Measurements from ENCODE around the gene ZCCHC3.
A peak's percentile ranks its signal among the peaks of the same experiment; 100 is the strongest.

The ZCCHC3 gene

GRCh38 chr20:301886-302848 lies 4.8 kb downstream of the ZCCHC3 start:
- Histone ChIP-seq H3K27me3 (ENCODE audit: low read depth, low read length) (no peaks in the 10 kb centered on the region), H3K9me3 (ENCODE audit: control insufficient read depth in 1 of 2, low read length in 2 of 2) (no peaks in the 10 kb centered on the region), H3K27ac (ENCODE audit: low read length) (no peak overlapping the region), H3K4me3 (ENCODE audit: low read depth in 1 of 2, low read length in 2 of 2) (no peak overlapping the region), H3K4me1 (ENCODE audit: control insufficient read depth in 1 of 2, insufficient read depth in 2 of 2, low read length in 2 of 2) (peaks cover 24 to 35% of the 10 kb centered on the region in 2 donors), H3K36me3 (ENCODE audit: control insufficient read depth in 1 of 2, insufficient read depth in 2 of 2, low read length in 2 of 2) (no peaks in the 10 kb centered on the region)

GRCh38 chr20:305745-306144 lies 8.4 kb downstream of the ZCCHC3 start:
- no peaks in the 10 kb centered on the region for H3K9me3 ChIP-seq (ENCODE audit: control insufficient read depth in 1 of 2, low read length in 2 of 2)
- H3K36me3 ChIP-seq (ENCODE audit: control insufficient read depth in 1 of 2, insufficient read depth in 2 of 2, low read length in 2 of 2), result peaks cover 0 to 4% of the 10 kb centered on the region in 2 donors
- H3K4me1 ChIP-seq (ENCODE audit: control insufficient read depth in 1 of 2, insufficient read depth in 2 of 2, low read length in 2 of 2), result peaks cover 7 to 24% of the 10 kb centered on the region in 2 donors
- H3K27me3 ChIP-seq (ENCODE audit: low read depth, low read length), result no peaks in the 10 kb centered on the region
- H3K4me3 ChIP-seq (ENCODE audit: low read depth in 1 of 2, low read length in 2 of 2), result no peak overlapping the region
- no peak overlapping the region for H3K27ac ChIP-seq (ENCODE audit: low read length)

GRCh38 chr20:308427-309038 lies 11.2 kb downstream of the ZCCHC3 start:
- Histone ChIP-seq H3K27ac (ENCODE audit: low read length) (no peak overlapping the region), H3K9me3 (ENCODE audit: control insufficient read depth in 1 of 2, low read length in 2 of 2) (no peaks in the 10 kb centered on the region), H3K27me3 (ENCODE audit: low read depth, low read length) (no peaks in the 10 kb centered on the region), H3K36me3 (ENCODE audit: control insufficient read depth in 1 of 2, insufficient read depth in 2 of 2, low read length in 2 of 2) (peaks cover 0 to 4% of the 10 kb centered on the region in 2 donors), H3K4me1 (ENCODE audit: control insufficient read depth in 1 of 2, insufficient read depth in 2 of 2, low read length in 2 of 2) (peaks cover 0 to 11% of the 10 kb centered on the region in 2 donors), H3K4me3 (ENCODE audit: low read depth in 1 of 2, low read length in 2 of 2) (no peak overlapping the region)

GRCh38 chr20:309306-309840 lies 12.0 kb downstream of the ZCCHC3 start:
- H3K4me1 ChIP-seq (ENCODE audit: control insufficient read depth in 1 of 2, insufficient read depth in 2 of 2, low read length in 2 of 2), result peaks cover 0 to 11% of the 10 kb centered on the region in 2 donors
- no peaks in the 10 kb centered on the region for H3K9me3 ChIP-seq (ENCODE audit: control insufficient read depth in 1 of 2, low read length in 2 of 2)
- peak overlapping the region; percentile 54 to 73 for H3K4me3 ChIP-seq (ENCODE audit: low read depth in 1 of 2, low read length in 2 of 2)
- peak overlapping the region; percentile 76 for H3K27ac ChIP-seq (ENCODE audit: low read length)
- H3K36me3 ChIP-seq (ENCODE audit: control insufficient read depth in 1 of 2, insufficient read depth in 2 of 2, low read length in 2 of 2), result peaks cover 0 to 4% of the 10 kb centered on the region in 2 donors
- no peaks in the 10 kb centered on the region for H3K27me3 ChIP-seq (ENCODE audit: low read depth, low read length)

- Histone ChIP-seq H3K4me3 (ENCODE audit: low read depth in 1 of 2, low read length in 2 of 2) (peak overlapping the region; percentile 54 to 73), H3K4me1 (ENCODE audit: control insufficient read depth in 1 of 2, insufficient read depth in 2 of 2, low read length in 2 of 2) (peaks cover 0 to 11% of the 10 kb centered on the region in 2 donors), H3K27ac (ENCODE audit: low read length) (peak overlapping the region; percentile 76), H3K27me3 (ENCODE audit: low read depth, low read length) (no peaks in the 10 kb centered on the region), H3K36me3 (ENCODE audit: control insufficient read depth in 1 of 2, insufficient read depth in 2 of 2, low read length in 2 of 2) (peaks cover 0 to 4% of the 10 kb centered on the region in 2 donors), H3K9me3 (ENCODE audit: control insufficient read depth in 1 of 2, low read length in 2 of 2) (no peaks in the 10 kb centered on the region)
These were observed 12.7 kb downstream of the ZCCHC3 start for GRCh38 chr20:309841-310644.

GRCh38 chr20:310645-311044 lies 13.3 kb downstream of the ZCCHC3 start:
- H3K27ac ChIP-seq (ENCODE audit: low read length), result no peak overlapping the region
- H3K4me1 ChIP-seq (ENCODE audit: control insufficient read depth in 1 of 2, insufficient read depth in 2 of 2, low read length in 2 of 2), result peaks cover 0 to 11% of the 10 kb centered on the region in 2 donors
- H3K4me3 ChIP-seq (ENCODE audit: low read depth in 1 of 2, low read length in 2 of 2), result peak overlapping the region; percentile 54 to 73
- H3K9me3 ChIP-seq (ENCODE audit: control insufficient read depth in 1 of 2, low read length in 2 of 2), result no peaks in the 10 kb centered on the region
- H3K27me3 ChIP-seq (ENCODE audit: low read depth, low read length), result no peaks in the 10 kb centered on the region
- peaks cover 0 to 4% of the 10 kb centered on the region in 2 donors for H3K36me3 ChIP-seq (ENCODE audit: control insufficient read depth in 1 of 2, insufficient read depth in 2 of 2, low read length in 2 of 2)

- no peak overlapping the region for H3K4me3 ChIP-seq (ENCODE audit: low read depth in 1 of 2, low read length in 2 of 2)
- H3K9me3 ChIP-seq (ENCODE audit: control insufficient read depth in 1 of 2, low read length in 2 of 2), result no peaks in the 10 kb centered on the region
These were observed 14.2 kb downstream of the ZCCHC3 start for GRCh38 chr20:311609-312008.

GRCh38 chr20:312067-312466 lies 14.7 kb downstream of the ZCCHC3 start:
- no peak overlapping the region for H3K27ac ChIP-seq (ENCODE audit: low read length)
- no peak overlapping the region for H3K4me3 ChIP-seq (ENCODE audit: low read depth in 1 of 2, low read length in 2 of 2)
- H3K27me3 ChIP-seq (ENCODE audit: low read depth, low read length), result no peaks in the 10 kb centered on the region
- no peaks in the 10 kb centered on the region for H3K9me3 ChIP-seq (ENCODE audit: control insufficient read depth in 1 of 2, low read length in 2 of 2)
- H3K36me3 ChIP-seq (ENCODE audit: control insufficient read depth in 1 of 2, insufficient read depth in 2 of 2, low read length in 2 of 2), result peaks cover 0 to 4% of the 10 kb centered on the region in 2 donors
- H3K4me1 ChIP-seq (ENCODE audit: control insufficient read depth in 1 of 2, insufficient read depth in 2 of 2, low read length in 2 of 2), result peaks cover 0 to 11% of the 10 kb centered on the region in 2 donors

More at GRCh38 chr20:311609-312008, 14.2 kb downstream of the ZCCHC3 start:
- H3K27ac ChIP-seq (ENCODE audit: low read length), result no peak overlapping the region
- peaks cover 0 to 11% of the 10 kb centered on the region in 2 donors for H3K4me1 ChIP-seq (ENCODE audit: control insufficient read depth in 1 of 2, insufficient read depth in 2 of 2, low read length in 2 of 2)
- H3K27me3 ChIP-seq (ENCODE audit: low read depth, low read length), result no peaks in the 10 kb centered on the region
- peaks cover 0 to 4% of the 10 kb centered on the region in 2 donors for H3K36me3 ChIP-seq (ENCODE audit: control insufficient read depth in 1 of 2, insufficient read depth in 2 of 2, low read length in 2 of 2)

GRCh38 chr20:312866-313265 lies 15.5 kb downstream of the ZCCHC3 start:
- Histone ChIP-seq H3K36me3 (ENCODE audit: control insufficient read depth in 1 of 2, insufficient read depth in 2 of 2, low read length in 2 of 2) (peaks cover 0 to 4% of the 10 kb centered on the region in 2 donors), H3K27ac (ENCODE audit: low read length) (no peak overlapping the region), H3K4me1 (ENCODE audit: control insufficient read depth in 1 of 2, insufficient read depth in 2 of 2, low read length in 2 of 2) (peaks cover 0 to 11% of the 10 kb centered on the region in 2 donors), H3K9me3 (ENCODE audit: control insufficient read depth in 1 of 2, low read length in 2 of 2) (no peaks in the 10 kb centered on the region), H3K27me3 (ENCODE audit: low read depth, low read length) (no peaks in the 10 kb centered on the region), H3K4me3 (ENCODE audit: low read depth in 1 of 2, low read length in 2 of 2) (no peak overlapping the region)

GRCh38 chr20:313402-313801 lies 16.0 kb downstream of the ZCCHC3 start:
- Histone ChIP-seq H3K27ac (ENCODE audit: low read length) (no peak overlapping the region), H3K4me3 (ENCODE audit: low read depth in 1 of 2, low read length in 2 of 2) (no peak overlapping the region), H3K27me3 (ENCODE audit: low read depth, low read length) (no peaks in the 10 kb centered on the region), H3K9me3 (ENCODE audit: control insufficient read depth in 1 of 2, low read length in 2 of 2) (no peaks in the 10 kb centered on the region), H3K36me3 (ENCODE audit: control insufficient read depth in 1 of 2, insufficient read depth in 2 of 2, low read length in 2 of 2) (peaks cover 0 to 4% of the 10 kb centered on the region in 2 donors), H3K4me1 (ENCODE audit: control insufficient read depth in 1 of 2, insufficient read depth in 2 of 2, low read length in 2 of 2) (peaks cover 0 to 11% of the 10 kb centered on the region in 2 donors)
